Tibial nerve (tissue), 4 donors: Measurements from ENCODE around the gene FOXL1. TPM values are rescaled to one million over a fixed set of nuclear protein-coding genes. Genes with fewer than 3 reads are reported as not detected.

Experiments
- DNase-seq, 2 donors: peaks; one replicate each; pipeline ENCODE4 v3.0.0-alpha.2; 2019; ENCODE audit warnings: low spot score in 2 of 2
- H3K27ac ChIP-seq, 4 donors: fragments of 200-600 bp; sonication (generic) in 3 of 4; one replicate each; pipeline ENCODE4 v1.5.1; 2017 to 2019; ENCODE audit warnings: mild to moderate bottlenecking in 1 of 4
- H3K27me3 ChIP-seq, 2 donors: fragments of 200-600 bp; sonication (generic) in 1 of 2; one replicate each; pipeline versions ENCODE4 v1.5.1 to v1.6.0; 2017 to 2019
- H3K36me3 ChIP-seq, 3 donors: fragments of 200-600 bp; sonication (generic); one replicate each; pipeline ENCODE4 v1.5.1; 2018 to 2019
- H3K4me1 ChIP-seq, 4 donors: fragments of 200-600 bp; sonication (generic) in 3 of 4; one replicate each; pipeline ENCODE4 v1.5.1; 2017 to 2019
- H3K4me3 ChIP-seq, 4 donors: fragments of 200-600 bp; sonication (generic) in 3 of 4; one replicate each; pipeline ENCODE4 v1.5.1; 2017 to 2019; ENCODE audit warnings: mild to moderate bottlenecking in 1 of 4, moderate library complexity in 1 of 4
- H3K9me3 ChIP-seq, 4 donors: fragments of 200-600 bp; sonication (generic) in 3 of 4; one replicate each; pipeline ENCODE4 v1.5.1; 2017 to 2019
- CTCF ChIP-seq, 5 experiments: fragments of 200-600 bp in 3 of 5; fragments of 450-650 bp in 2 of 5; sonication (generic) in 3 of 5; IDR thresholded peaks; one replicate each; pipeline ENCODE4 v1.5.1; 2016 to 2019; ENCODE audit warnings: antibody characterized with exemption in 5 of 5, mild to moderate bottlenecking in 3 of 5, moderate library complexity in 2 of 5
- EP300 ChIP-seq, 2 donors: sonication (generic); formaldehyde crosslinking; IDR thresholded peaks; one replicate each; pipeline ENCODE4 v1.6.1; 2017; ENCODE audit warnings: antibody characterized with exemption in 2 of 2, mild to moderate bottlenecking in 1 of 2
- POLR2A ChIP-seq, 2 donors: fragments of 450-650 bp; IDR thresholded peaks; one replicate each; pipeline ENCODE4 v1.6.1; 2017; ENCODE audit warnings: antibody characterized with exemption in 2 of 2, mild to moderate bottlenecking in 2 of 2, moderate library complexity in 2 of 2
- WGBS, 2 donors: methylation state at CpG; one replicate each; pipeline ENCODE4 v1.1.5; 2018; 5-methylcytosine and 5-hydroxymethylcytosine counted together
- total RNA-seq, 4 donors: library from RNA; depleted of rRNA; stranded (reverse); fragments of >200 nt; gene quantifications; one replicate each; pipeline ENCODE4 v1.1.0, GENCODE V29; 2016

The FOXL1 gene
- total RNA-seq, 4 donors from 2014 or later: 6.9 to 10.5 (median 8.1) TPM

DNA sequence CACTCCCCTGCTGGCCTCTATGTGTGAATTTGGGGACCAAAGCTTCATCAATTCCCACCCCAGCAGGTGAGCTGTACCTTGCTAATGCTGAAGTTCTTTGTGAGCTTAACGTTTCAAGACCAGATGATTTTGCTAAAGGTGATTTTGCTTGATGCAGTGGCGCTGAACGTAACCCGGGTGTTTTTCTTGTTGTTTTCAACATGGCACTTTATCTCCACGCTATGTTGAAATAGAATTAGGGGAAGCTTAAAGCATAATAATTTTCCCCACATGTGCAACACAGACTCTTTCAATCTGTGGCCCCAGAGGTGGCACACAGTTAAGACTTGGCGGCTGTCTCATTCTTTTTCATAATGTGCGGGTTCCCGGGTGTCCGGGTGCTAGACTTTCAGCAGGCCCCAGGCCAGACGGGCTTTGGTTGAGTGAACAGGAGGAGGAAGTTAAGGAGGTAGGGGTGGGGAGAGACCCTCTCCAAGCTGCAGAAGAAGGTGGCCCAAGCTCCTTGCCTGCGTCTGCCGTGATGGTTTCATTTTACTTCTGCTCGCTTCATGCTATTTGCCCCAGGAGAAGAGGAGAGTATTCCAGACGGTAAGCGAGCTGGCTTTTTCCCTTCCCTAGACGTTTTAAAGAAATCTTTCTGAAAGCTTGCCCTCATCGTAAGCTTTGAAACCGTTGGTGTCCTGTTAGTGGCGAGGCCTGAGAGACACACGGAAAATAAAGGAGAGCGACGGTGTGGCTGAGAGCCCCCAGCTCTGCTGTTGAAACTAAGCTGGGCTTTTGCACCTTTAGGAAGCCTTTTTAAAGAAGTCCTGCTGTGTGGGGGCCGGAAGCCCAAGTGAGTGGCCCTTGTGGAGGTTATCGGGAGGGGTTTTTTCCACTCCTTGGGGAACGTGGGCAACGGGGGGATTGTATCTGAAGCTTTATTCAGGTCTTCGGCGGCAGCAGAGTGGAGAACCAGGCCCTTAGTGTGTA lies 7.5 kb upstream of the FOXL1 start:
- H3K27ac ChIP-seq: peak overlapping the region; percentile 5 to 80 (median 54)
- no peaks in the 10 kb centered on the region for H3K36me3 ChIP-seq
- peaks cover 0 to 92% of the 10 kb centered on the region in 2 donors for H3K27me3 ChIP-seq
- H3K9me3 ChIP-seq: no peaks in the 10 kb centered on the region
- 58 to 66% methylated on average over 28 of the region's 28 CpGs for WGBS, 2 donors
- peaks cover 0 to 47% (median 12%) of the 10 kb centered on the region in 4 donors for H3K4me1 ChIP-seq
- peak overlapping the region; percentile 14 to 60 (median 39) for H3K4me3 ChIP-seq
- TF ChIP-seq POLR2A (IDR thresholded peaks at IDR 0.05) (no peak), EP300 (IDR thresholded peaks at IDR 0.05) (no peak), CTCF (IDR thresholded peaks at IDR 0.05) (no peak)
- no peak for DNase-seq

- H3K9me3 ChIP-seq: no peaks in the 10 kb centered on the region
- H3K27me3 ChIP-seq: peaks cover 0 to 92% of the 10 kb centered on the region in 2 donors
- no peaks in the 10 kb centered on the region for H3K36me3 ChIP-seq
- H3K4me1 ChIP-seq: peaks cover 0 to 47% (median 16%) of the 10 kb centered on the region in 4 donors
- peak overlapping the region in 3 of 4 donors; percentile 17 to 60 (median 48) for H3K4me3 ChIP-seq
- H3K27ac ChIP-seq: peak overlapping the region in 2 of 4 donors; percentile 79 to 80
- 38 to 65% methylated on average over 9 to 10 of the region's 10 CpGs for WGBS, 2 donors
- TF ChIP-seq CTCF (IDR thresholded peaks at IDR 0.05): no peak
- no peak for TF ChIP-seq POLR2A (IDR thresholded peaks at IDR 0.05)
- TF ChIP-seq EP300 (IDR thresholded peaks at IDR 0.05): no peak
- DNase-seq: no peak
Measured at GRCh38 chr16:86571530-86571915, 6.8 kb upstream of the FOXL1 start.

DNA sequence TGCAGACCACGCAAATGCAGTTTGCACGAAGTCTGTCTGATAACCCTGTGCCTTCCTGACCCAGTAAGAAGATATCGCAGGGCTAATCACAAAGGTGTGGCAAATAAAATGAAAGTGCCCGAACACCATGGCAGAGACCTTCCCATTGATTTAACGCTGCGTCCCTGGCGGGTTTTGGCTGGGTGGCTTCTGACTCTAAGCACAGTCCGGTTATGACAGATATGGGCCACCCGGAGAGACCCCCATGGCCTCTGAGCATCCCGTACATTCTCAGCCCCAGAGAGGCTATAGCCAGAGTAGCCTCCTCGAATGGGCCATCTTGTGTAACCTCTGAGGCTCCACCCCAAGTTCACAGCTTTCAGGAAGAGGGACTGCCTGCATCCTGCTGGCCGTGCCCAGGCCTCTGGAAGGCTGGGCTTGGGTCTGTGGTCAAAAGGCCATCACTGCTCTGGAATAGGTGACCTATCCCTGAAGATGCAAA lies 6.3 kb upstream of the FOXL1 start:
- Histone ChIP-seq H3K36me3 (no peaks in the 10 kb centered on the region), H3K27me3 (peaks cover 0 to 94% of the 10 kb centered on the region in 2 donors), H3K4me1 (peaks cover 0 to 49% (median 16%) of the 10 kb centered on the region in 4 donors), H3K9me3 (no peaks in the 10 kb centered on the region), H3K4me3 (peak overlapping the region in 1 of 4 donors; percentile 60), H3K27ac (peak overlapping the region in 2 of 4 donors; percentile 79 to 80)
- DNase-seq: no peak
- no peak for TF ChIP-seq EP300 (IDR thresholded peaks at IDR 0.05)
- no peak for TF ChIP-seq CTCF (IDR thresholded peaks at IDR 0.05)
- no peak for TF ChIP-seq POLR2A (IDR thresholded peaks at IDR 0.05)
- 52 to 58% methylated on average over 10 to 12 of the region's 12 CpGs for WGBS, 2 donors

DNA sequence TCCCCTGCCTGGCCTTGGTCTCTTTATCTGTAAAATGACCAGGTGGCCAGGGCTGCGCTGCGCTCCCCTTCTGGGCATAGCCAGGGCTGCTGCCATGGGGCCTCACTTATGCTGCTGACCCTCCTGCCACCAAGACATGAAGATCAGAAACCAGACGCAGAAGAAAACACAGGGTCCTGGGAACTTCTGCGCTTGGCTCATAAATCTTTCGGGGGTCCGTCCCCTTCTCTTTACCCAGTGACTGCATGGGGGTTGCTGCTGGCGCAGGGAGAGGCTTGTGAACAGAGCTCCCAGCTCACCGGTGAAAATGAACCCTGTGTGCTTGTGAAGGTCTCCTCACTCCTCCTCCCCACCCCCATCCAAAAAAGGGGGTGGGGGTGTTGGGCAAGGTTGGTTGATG lies 5.7 kb upstream of the FOXL1 start:
- DNase-seq: no peak
- H3K36me3 ChIP-seq: no peaks in the 10 kb centered on the region
- TF ChIP-seq POLR2A (IDR thresholded peaks at IDR 0.05) (no peak), CTCF (IDR thresholded peaks at IDR 0.05) (no peak), EP300 (IDR thresholded peaks at IDR 0.05) (no peak)
- peak overlapping the region in 1 of 4 donors; percentile 60 for H3K4me3 ChIP-seq
- peak overlapping the region in 2 of 4 donors; percentile 79 to 80 for H3K27ac ChIP-seq
- H3K27me3 ChIP-seq: peaks cover 0 to 94% of the 10 kb centered on the region in 2 donors
- 48 to 69% methylated on average over 7 to 8 of the region's 8 CpGs for WGBS, 2 donors
- no peaks in the 10 kb centered on the region for H3K9me3 ChIP-seq
- peaks cover 0 to 55% (median 16%) of the 10 kb centered on the region in 4 donors for H3K4me1 ChIP-seq

DNA sequence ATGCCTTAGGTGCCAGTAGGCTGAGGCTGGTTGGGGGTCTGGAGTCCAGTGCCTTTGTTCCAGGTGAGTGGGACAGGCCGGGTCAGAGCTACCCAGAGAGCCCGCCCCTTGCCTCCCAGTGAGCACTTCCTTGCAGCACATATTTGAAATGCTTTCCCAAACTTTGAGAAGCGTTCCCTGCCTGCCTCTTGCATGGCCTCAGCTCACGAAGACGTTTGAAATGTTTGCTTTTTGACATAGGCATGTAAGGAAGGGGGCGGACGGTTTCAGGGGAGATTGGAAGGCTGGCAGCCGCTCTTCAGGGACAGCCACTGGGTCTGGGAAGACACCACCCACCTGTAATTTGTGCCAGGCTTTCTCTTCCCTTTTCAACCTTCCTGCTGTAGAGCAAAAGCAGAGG lies 5.1 kb upstream of the FOXL1 start:
- no peaks in the 10 kb centered on the region for H3K9me3 ChIP-seq
- H3K27me3 ChIP-seq: peaks cover 0 to 98% of the 10 kb centered on the region in 2 donors
- H3K4me3 ChIP-seq: no peak overlapping the region
- TF ChIP-seq CTCF (IDR thresholded peaks at IDR 0.05) (no peak), POLR2A (IDR thresholded peaks at IDR 0.05) (no peak), EP300 (IDR thresholded peaks at IDR 0.05) (no peak)
- WGBS, 2 donors: 41 to 44% methylated on average over 8 of the region's 8 CpGs
- no peak for DNase-seq
- H3K4me1 ChIP-seq: peaks cover 0 to 61% (median 16%) of the 10 kb centered on the region in 4 donors
- H3K27ac ChIP-seq: peak overlapping the region in 2 of 4 donors; percentile 79 to 80
- no peaks in the 10 kb centered on the region for H3K36me3 ChIP-seq
